Erythroblast (primary cell): ENCODE data around the gene DNAH9.

Experiments used
- GATA1 ChIP-seq: IDR thresholded peaks from 2 replicates; pipeline ENCODE4 v1.6.1; 2011; ENCODE audit warnings: low read depth, mild to moderate bottlenecking, control low read depth, low read length, moderate library complexity
- POLR2A ChIP-seq: IDR thresholded peaks from 2 replicates; pipeline ENCODE4 v1.6.1; 2011; ENCODE audit warnings: mild to moderate bottlenecking, low read length

- no peak for TF ChIP-seq POLR2A
- no peak for TF ChIP-seq GATA1
Measured at GRCh38 chr17:11671126-11671525, 72.9 kb downstream of the DNAH9 start.
